ENCODE results near the gene RSPH6A.

The RSPH6A gene

GRCh38 chr19:45824041-45824471 lies 8.9 kb upstream of the RSPH6A start:
- Histone ChIP-seq H3K9me3 (ENCODE audit: control insufficient read depth, low read length) (no peaks in the 10 kb centered on the region), H3K4me1 (ENCODE audit: control insufficient read depth, insufficient read depth, low read length) (no peaks in the 10 kb centered on the region), H3K9ac (ENCODE audit: low read length) (no peak overlapping the region), H3K36me3 (ENCODE audit: control insufficient read depth, insufficient read depth, low read length, severe bottlenecking) (peaks cover 78% of the 10 kb centered on the region), H3K27me3 (replicated peaks; ENCODE audit: control insufficient read depth, insufficient read depth, low read length) (no peaks in the 10 kb centered on the region), H3K4me3 (ENCODE audit: low read length) (no peak overlapping the region)
- no peak for DNase-seq (ENCODE audit: low read depth)

GRCh38 chr19:45823182-45823581 lies 8.1 kb upstream of the RSPH6A start:
- no peak for DNase-seq (ENCODE audit: low read depth)
- H3K4me3 ChIP-seq (ENCODE audit: low read length): no peak overlapping the region
- no peak overlapping the region for H3K9ac ChIP-seq (ENCODE audit: low read length)
- H3K4me1 ChIP-seq (ENCODE audit: control insufficient read depth, insufficient read depth, low read length): no peaks in the 10 kb centered on the region
- no peaks in the 10 kb centered on the region for H3K27me3 ChIP-seq (replicated peaks; ENCODE audit: control insufficient read depth, insufficient read depth, low read length)
- no peaks in the 10 kb centered on the region for H3K9me3 ChIP-seq (ENCODE audit: control insufficient read depth, low read length)
- peaks cover 69% of the 10 kb centered on the region for H3K36me3 ChIP-seq (ENCODE audit: control insufficient read depth, insufficient read depth, low read length, severe bottlenecking)

GRCh38 chr19:45822716-45823115 lies 7.6 kb upstream of the RSPH6A start:
- H3K9ac ChIP-seq (ENCODE audit: low read length): no peak overlapping the region
- H3K4me1 ChIP-seq (ENCODE audit: control insufficient read depth, insufficient read depth, low read length): no peaks in the 10 kb centered on the region
- H3K36me3 ChIP-seq (ENCODE audit: control insufficient read depth, insufficient read depth, low read length, severe bottlenecking): peaks cover 65% of the 10 kb centered on the region
- H3K4me3 ChIP-seq (ENCODE audit: low read length): no peak overlapping the region
- no peaks in the 10 kb centered on the region for H3K9me3 ChIP-seq (ENCODE audit: control insufficient read depth, low read length)
- DNase-seq (ENCODE audit: low read depth): no peak
- no peaks in the 10 kb centered on the region for H3K27me3 ChIP-seq (replicated peaks; ENCODE audit: control insufficient read depth, insufficient read depth, low read length)

- Histone ChIP-seq H3K4me3 (ENCODE audit: low read length) (no peak overlapping the region), H3K9me3 (ENCODE audit: control insufficient read depth, low read length) (no peaks in the 10 kb centered on the region), H3K4me1 (ENCODE audit: control insufficient read depth, insufficient read depth, low read length) (no peaks in the 10 kb centered on the region), H3K36me3 (ENCODE audit: control insufficient read depth, insufficient read depth, low read length, severe bottlenecking) (peaks cover 56% of the 10 kb centered on the region), H3K27me3 (replicated peaks; ENCODE audit: control insufficient read depth, insufficient read depth, low read length) (no peaks in the 10 kb centered on the region), H3K9ac (ENCODE audit: low read length) (no peak overlapping the region)
- no peak for DNase-seq (ENCODE audit: low read depth)
These were observed 6.5 kb upstream of the RSPH6A start for GRCh38 chr19:45821570-45821969.

GRCh38 chr19:45821103-45821521 lies 6.0 kb upstream of the RSPH6A start:
- H3K9ac ChIP-seq (ENCODE audit: low read length): no peak overlapping the region
- H3K9me3 ChIP-seq (ENCODE audit: control insufficient read depth, low read length): no peaks in the 10 kb centered on the region
- no peak overlapping the region for H3K4me3 ChIP-seq (ENCODE audit: low read length)
- no peaks in the 10 kb centered on the region for H3K27me3 ChIP-seq (replicated peaks; ENCODE audit: control insufficient read depth, insufficient read depth, low read length)
- H3K36me3 ChIP-seq (ENCODE audit: control insufficient read depth, insufficient read depth, low read length, severe bottlenecking): peaks cover 52% of the 10 kb centered on the region
- no peaks in the 10 kb centered on the region for H3K4me1 ChIP-seq (ENCODE audit: control insufficient read depth, insufficient read depth, low read length)
- DNase-seq (ENCODE audit: low read depth): no peak

GRCh38 chr19:45820413-45821102 lies 5.5 kb upstream of the RSPH6A start:
- no peaks in the 10 kb centered on the region for H3K4me1 ChIP-seq (ENCODE audit: control insufficient read depth, insufficient read depth, low read length)
- H3K9me3 ChIP-seq (ENCODE audit: control insufficient read depth, low read length): no peaks in the 10 kb centered on the region
- no peaks in the 10 kb centered on the region for H3K27me3 ChIP-seq (replicated peaks; ENCODE audit: control insufficient read depth, insufficient read depth, low read length)
- peaks cover 47% of the 10 kb centered on the region for H3K36me3 ChIP-seq (ENCODE audit: control insufficient read depth, insufficient read depth, low read length, severe bottlenecking)
- H3K4me3 ChIP-seq (ENCODE audit: low read length): no peak overlapping the region
- DNase-seq (ENCODE audit: low read depth): no peak
- no peak overlapping the region for H3K9ac ChIP-seq (ENCODE audit: low read length)

- Histone ChIP-seq H3K9me3 (ENCODE audit: control insufficient read depth, low read length) (no peaks in the 10 kb centered on the region), H3K27me3 (replicated peaks; ENCODE audit: control insufficient read depth, insufficient read depth, low read length) (no peaks in the 10 kb centered on the region), H3K4me3 (ENCODE audit: low read length) (no peak overlapping the region), H3K4me1 (ENCODE audit: control insufficient read depth, insufficient read depth, low read length) (no peaks in the 10 kb centered on the region), H3K36me3 (ENCODE audit: control insufficient read depth, insufficient read depth, low read length, severe bottlenecking) (peaks cover 39% of the 10 kb centered on the region), H3K9ac (ENCODE audit: low read length) (no peak overlapping the region)
- DNase-seq (ENCODE audit: low read depth): no peak
These were observed 4.7 kb upstream of the RSPH6A start for GRCh38 chr19:45819769-45820168.

- H3K9me3 ChIP-seq (ENCODE audit: control insufficient read depth, low read length): no peaks in the 10 kb centered on the region
- no peak overlapping the region for H3K9ac ChIP-seq (ENCODE audit: low read length)
- no peak overlapping the region for H3K4me3 ChIP-seq (ENCODE audit: low read length)
- DNase-seq (ENCODE audit: low read depth): no peak
- peaks cover 9% of the 10 kb centered on the region for H3K4me1 ChIP-seq (ENCODE audit: control insufficient read depth, insufficient read depth, low read length)
- no peaks in the 10 kb centered on the region for H3K27me3 ChIP-seq (replicated peaks; ENCODE audit: control insufficient read depth, insufficient read depth, low read length)
- peaks cover 21% of the 10 kb centered on the region for H3K36me3 ChIP-seq (ENCODE audit: control insufficient read depth, insufficient read depth, low read length, severe bottlenecking)
These were observed 2.7 kb upstream of the RSPH6A start for GRCh38 chr19:45817725-45818301.

GRCh38 chr19:45817010-45817724 lies 2.1 kb upstream of the RSPH6A start:
- H3K4me3 ChIP-seq (ENCODE audit: low read length): no peak overlapping the region
- peak; percentile 97 for DNase-seq (ENCODE audit: low read depth)
- H3K27me3 ChIP-seq (replicated peaks; ENCODE audit: control insufficient read depth, insufficient read depth, low read length): no peaks in the 10 kb centered on the region
- H3K4me1 ChIP-seq (ENCODE audit: control insufficient read depth, insufficient read depth, low read length): peaks cover 9% of the 10 kb centered on the region
- no peaks in the 10 kb centered on the region for H3K9me3 ChIP-seq (ENCODE audit: control insufficient read depth, low read length)
- H3K9ac ChIP-seq (ENCODE audit: low read length): peak overlapping the region; percentile 3
- H3K36me3 ChIP-seq (ENCODE audit: control insufficient read depth, insufficient read depth, low read length, severe bottlenecking): peaks cover 15% of the 10 kb centered on the region

GRCh38 chr19:45816236-45817009 lies 1.3 kb upstream of the RSPH6A start:
- H3K9me3 ChIP-seq (ENCODE audit: control insufficient read depth, low read length): no peaks in the 10 kb centered on the region
- H3K4me3 ChIP-seq (ENCODE audit: low read length): no peak overlapping the region
- no peak for DNase-seq (ENCODE audit: low read depth)
- H3K27me3 ChIP-seq (replicated peaks; ENCODE audit: control insufficient read depth, insufficient read depth, low read length): no peaks in the 10 kb centered on the region
- peaks cover 9% of the 10 kb centered on the region for H3K4me1 ChIP-seq (ENCODE audit: control insufficient read depth, insufficient read depth, low read length)
- H3K36me3 ChIP-seq (ENCODE audit: control insufficient read depth, insufficient read depth, low read length, severe bottlenecking): peaks cover 13% of the 10 kb centered on the region
- peak overlapping the region; percentile 3 for H3K9ac ChIP-seq (ENCODE audit: low read length)
